GM12873 (cell line): ENCODE results near the gene GTF3A.
A peak's percentile ranks its signal among the peaks of the same experiment; 100 is the strongest.

Experiments used
- TF ChIP-seq, protein P1 (sequence below): IDR thresholded peaks from 2 replicates; pipeline ENCODE4 v1.5.1; 2012; ENCODE audit warnings: low read depth, mild to moderate bottlenecking, moderate library complexity, low read length, control low read depth; ENCODE audit not compliant: insufficient read depth; ENCODE audit errors: missing control alignments

GTF3A gene

DNA sequence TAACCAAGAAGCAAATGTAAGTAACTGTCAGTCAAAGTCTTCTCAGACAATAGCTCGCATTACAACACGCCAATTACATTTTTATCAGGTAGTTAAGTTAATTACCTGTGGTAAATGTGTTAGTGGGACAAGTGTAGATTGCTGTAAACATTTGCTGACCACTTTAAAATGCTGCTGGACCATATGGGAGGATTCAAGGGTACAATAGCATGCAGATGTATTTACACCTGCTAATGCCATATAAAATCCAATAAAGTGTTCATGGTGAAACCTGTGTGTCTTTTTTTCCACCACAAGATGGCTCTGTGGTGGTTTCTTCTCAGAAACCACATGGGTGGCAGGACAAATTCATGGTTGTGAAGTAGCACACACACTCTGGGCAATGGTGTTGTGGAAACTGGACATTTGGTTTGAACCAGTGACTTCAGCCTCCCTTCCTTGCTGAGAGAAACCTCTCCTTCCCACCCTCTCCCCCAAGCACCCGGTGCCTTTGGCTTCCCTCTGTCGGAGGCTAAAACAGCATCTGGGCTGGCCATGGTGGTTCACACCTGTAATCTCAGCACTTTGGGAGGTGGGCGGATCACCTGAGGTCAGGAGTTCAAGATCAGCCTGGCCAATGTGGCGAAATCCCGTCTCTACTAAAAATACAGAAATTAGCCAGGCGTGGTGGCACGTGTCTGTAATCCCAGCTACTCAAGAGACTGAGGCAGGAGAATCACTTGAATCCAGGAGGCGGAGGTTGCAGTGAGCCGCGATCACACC is 18.1 kb upstream of the GTF3A start:
- TF ChIP-seq, protein P1, sequence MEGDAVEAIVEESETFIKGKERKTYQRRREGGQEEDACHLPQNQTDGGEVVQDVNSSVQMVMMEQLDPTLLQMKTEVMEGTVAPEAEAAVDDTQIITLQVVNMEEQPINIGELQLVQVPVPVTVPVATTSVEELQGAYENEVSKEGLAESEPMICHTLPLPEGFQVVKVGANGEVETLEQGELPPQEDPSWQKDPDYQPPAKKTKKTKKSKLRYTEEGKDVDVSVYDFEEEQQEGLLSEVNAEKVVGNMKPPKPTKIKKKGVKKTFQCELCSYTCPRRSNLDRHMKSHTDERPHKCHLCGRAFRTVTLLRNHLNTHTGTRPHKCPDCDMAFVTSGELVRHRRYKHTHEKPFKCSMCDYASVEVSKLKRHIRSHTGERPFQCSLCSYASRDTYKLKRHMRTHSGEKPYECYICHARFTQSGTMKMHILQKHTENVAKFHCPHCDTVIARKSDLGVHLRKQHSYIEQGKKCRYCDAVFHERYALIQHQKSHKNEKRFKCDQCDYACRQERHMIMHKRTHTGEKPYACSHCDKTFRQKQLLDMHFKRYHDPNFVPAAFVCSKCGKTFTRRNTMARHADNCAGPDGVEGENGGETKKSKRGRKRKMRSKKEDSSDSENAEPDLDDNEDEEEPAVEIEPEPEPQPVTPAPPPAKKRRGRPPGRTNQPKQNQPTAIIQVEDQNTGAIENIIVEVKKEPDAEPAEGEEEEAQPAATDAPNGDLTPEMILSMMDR, result peak; percentile 59

DNA sequence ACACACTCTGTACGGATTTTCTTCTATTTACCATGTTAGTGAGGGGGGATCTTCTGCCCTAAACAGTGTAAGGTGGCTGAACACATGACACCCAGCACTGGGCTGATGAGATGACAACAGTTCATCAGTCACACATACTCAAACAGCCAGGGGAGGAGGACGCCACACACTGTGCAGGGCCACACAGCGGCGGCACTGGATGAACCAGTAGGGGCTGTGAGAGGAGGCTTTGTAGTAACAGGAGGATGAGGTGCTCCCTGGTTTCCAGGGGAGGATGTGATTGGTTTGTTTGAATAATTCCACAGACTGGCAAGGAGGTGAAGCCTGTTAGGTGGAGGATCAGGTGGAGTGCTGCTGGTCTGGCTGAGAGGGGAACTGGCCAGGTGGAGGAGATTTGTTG is 16.3 kb upstream of the GTF3A start:
- TF ChIP-seq, protein P1, result no peak

DNA sequence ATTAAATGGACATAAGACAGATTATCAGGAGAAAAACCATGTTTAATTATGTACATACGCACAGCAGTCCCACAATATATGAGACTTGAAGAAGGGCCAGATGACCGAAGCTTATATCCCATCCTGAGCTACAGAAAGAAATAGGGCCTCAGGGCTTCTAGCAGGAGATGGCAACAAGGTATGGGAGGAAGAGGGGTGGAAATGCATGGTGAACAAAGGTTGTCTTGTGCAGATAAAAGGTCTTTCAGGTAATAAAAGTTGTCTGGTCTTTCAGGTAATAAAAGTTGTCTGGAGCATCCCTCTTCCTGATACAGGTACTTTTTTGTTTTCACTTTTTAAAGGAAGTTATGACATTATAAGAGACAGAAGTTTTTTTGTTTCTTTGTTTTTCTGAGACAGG is 15.4 kb upstream of the GTF3A start:
- TF ChIP-seq, protein P1, result no peak

DNA sequence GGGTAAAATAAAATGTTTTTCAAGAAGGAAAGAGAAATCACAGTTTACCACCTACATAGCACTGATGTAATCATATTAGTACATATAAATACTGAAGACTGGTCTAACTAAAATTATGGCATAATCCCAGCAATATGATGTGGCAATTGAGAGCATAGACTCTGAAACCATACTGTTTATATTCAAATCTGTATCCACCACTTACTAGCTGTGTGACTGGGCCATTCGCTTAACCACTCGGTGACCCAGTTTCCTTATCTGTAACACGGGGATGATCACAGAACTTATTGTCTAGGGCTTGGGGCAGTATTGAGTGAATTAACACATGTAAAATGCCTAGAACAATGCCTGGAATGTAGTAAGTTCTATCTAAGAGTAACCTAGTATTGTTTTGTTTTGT is 13.1 kb upstream of the GTF3A start:
- TF ChIP-seq, protein P1, result no peak

DNA sequence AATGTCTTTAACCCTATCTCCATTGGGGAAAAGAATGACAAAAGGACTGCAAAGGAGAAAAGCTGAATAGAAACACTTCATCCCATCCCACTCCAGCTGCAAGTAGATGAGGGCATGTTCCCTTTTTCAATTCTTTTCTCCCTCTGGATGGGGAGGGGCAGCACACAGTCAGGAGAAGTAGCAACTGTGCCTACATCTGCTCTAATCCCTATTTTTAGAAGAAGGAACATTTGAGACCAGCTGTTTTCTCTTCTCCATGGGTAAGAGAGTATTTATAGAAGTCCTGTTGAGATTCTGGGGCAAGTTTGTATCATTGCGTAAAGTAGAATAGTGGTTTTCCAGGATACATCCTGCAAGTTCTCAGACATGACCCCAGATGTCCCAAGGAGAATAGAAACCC is 9.3 kb upstream of the GTF3A start:
- TF ChIP-seq, protein P1, result no peak

DNA sequence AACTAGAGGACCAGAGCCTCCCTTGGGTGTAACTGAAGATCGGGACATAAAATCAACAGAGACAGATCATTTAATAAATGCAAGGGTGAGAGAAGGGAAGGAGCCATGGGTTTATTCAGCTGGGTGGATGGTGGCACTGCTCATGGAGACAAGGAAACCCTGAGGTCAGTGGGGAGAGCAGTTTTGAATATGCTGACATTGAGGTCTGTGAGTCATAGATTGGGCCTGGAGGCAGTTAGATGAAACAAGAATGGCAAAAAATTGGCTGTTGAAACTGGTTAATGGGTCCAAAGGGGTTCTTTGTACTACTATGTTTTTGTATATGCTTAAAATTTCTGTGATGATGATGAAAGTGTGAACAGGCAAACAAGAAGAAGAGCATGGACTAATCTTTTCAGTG is 5.1 kb upstream of the GTF3A start:
- TF ChIP-seq, protein P1, result no peak

DNA sequence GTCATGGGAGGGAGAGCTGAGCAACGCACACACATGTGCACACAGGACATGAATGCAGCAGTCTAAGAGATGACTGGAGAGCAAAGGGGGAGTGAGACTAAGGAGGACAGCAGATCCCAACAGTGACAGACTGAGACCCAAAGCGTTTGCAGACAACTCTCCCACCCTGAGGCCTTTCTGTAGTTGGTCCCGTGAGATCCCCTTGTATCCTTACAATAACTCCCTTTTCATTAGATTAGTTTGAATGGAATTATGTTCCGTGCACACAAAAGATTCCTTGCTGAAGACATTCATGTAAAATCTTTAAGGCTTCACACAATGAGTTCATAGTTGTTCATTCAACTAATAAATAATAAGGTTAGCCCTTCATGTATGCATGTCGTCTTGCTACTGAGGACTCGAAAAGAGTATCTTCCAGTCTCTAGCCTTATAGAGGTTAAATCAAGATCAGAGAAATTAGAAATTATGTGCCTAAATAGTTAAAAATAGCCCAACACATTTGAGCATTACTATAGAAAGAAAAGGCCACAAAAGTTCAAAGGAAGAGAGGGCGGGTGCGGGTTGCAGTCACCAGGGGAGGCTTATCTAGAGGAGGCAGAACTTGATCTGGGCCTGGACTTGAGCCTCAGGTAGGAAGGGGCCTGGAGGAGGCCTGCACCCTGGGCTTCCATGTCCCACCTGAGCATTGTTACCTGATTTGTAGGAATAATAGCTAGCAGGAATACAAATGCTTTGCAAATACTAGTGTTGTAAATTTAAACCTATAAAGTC is 3.1 kb upstream of the GTF3A start:
- TF ChIP-seq, protein P1, result no peak
